ENCODE measurements around the gene ANKRD39.

ANKRD39 gene

DNA sequence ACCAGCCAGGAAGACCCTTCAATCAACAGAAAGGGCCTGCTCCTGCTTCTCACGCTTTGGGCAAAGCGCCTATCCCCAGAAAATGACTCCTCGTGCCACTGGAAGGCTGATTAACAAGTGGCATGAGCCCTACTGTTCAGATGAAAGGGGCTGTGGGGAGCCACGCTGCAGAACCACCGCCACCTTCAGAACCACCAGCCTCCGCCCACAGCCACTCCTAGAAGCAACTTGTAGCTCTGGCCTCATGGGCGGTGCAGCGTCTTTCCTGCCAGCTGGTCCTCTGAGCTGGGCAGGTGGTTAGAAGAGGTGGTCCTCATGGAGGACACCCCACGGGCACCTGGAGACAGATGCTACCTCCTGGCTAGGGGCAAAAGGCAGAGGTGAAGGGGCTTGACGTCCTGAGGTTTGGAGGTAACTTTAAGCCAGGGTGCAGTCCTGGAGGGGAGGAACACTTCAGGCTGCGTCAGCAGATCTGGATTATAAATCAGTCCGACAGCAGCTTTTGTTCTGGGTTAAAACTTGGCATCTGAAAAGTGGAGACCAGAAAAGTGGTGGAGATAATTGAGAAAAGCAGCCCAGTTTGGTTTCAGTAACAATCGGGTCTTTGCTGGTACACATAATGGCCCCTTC is 12.9 kb upstream of the ANKRD39 start:
- Histone ChIP-seq H3K27ac (ENCODE audit: insufficient read depth in 1 of 2, low read depth in 1 of 2, low read length in 2 of 2, poor library complexity in 1 of 2, severe bottlenecking in 2 of 2) (peak overlapping the region in 1 of 2 experiments; percentile 74), H3K4me1 (ENCODE audit: control extremely low read depth in 1 of 4, control insufficient read depth in 4 of 4, insufficient read depth in 4 of 4, low read length in 3 of 4) (peaks cover 0 to 45% (median 41%) of the 10 kb centered on the region in 4 experiments), H3K4me3 (ENCODE audit: control insufficient read depth in 1 of 7, extremely low read depth in 1 of 7, insufficient read depth in 4 of 7, low read depth in 2 of 7, low read length in 6 of 7) (peak overlapping the region in 6 of 7 experiments; percentile 67 to 85 (median 72)), H3K36me3 (ENCODE audit: control insufficient read depth in 4 of 4, insufficient read depth in 4 of 4, low read length in 3 of 4) (peaks cover 0 to 4% (median 2%) of the 10 kb centered on the region in 4 experiments), H3K27me3 (replicated peaks in 2 of 5; ENCODE audit: control insufficient read depth in 4 of 5, insufficient read depth in 5 of 5, low read length in 4 of 5) (peaks cover 0 to 5% (median 4%) of the 10 kb centered on the region in 5 experiments), H3K9me3 (ENCODE audit: control extremely low read depth in 1 of 5, control insufficient read depth in 4 of 5, insufficient read depth in 2 of 5, low read depth in 1 of 5, low read length in 4 of 5) (no peaks in the 10 kb centered on the region)
- 4% methylated on average over 12 of the region's 13 CpGs for WGBS (ENCODE audit: insufficient coverage)
- ChIA-PET POLR2A (interaction anchor here (1.0 kb wide), 1 partner anchor 22 kb away, joined by 3 read pairs; no protein-coding TSS in a partner anchor), CTCF (interaction anchor here (0.8 to 2.1 kb wide), 8 partner anchors 10 to 91 kb away, joined by 3 to 9 read pairs (median 3); partner anchors contain the start of gene ANKRD39)
- DNase-seq: peak in 2 of 3 donors; percentile 73 to 80

DNA sequence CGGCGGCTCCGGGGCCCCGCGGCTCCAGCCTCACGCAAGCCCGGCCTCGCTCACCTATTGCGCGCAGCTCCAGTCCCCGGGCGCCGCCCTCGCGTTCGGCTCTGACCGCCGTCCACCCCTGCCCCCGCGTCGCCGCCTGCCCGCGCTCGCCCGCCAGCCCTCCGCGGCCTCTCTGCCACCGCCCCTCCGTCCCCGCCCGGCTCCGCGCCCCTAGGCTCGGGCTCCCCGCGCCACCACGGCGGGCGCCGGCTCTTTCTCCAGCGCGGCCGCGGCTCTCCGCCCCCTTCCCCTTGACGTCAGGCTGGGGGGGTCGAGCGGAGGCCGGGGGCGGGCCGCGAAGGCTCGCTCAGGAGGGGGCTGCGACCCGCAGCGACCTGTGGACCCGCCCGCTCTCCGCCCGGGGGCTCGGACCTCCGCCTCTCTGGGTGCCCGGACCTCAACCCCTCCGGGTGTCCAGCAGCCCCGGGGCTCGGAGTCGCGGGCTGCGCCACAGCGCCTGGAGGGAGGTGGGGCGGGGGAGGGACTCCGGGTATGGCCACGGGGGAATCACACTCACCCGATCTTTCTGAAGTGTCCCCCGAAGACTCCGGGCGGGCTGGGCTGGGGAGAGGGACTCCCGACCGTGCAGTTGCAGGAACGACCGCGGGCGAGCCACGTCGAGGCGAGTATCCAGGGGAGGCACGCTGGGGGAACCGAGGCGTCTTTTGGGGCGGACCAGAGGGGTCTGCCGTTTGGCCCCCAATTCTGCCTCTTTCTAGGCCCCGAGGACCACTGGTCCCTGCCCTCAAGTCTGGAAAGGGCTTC is 12.2 kb upstream of the ANKRD39 start, which contains the start of gene SEMA4C:
SEMA4C (minus strand) TSS at position 259 of the 804 bp plus-strand sequence. CDS start 2,194 bp downstream, outside the sequence.
- ChIA-PET CTCF (interaction anchor here (1.2 to 4.2 kb wide), 5 partner anchors 12 to 91 kb away, joined by 3 to 27 read pairs (median 5); partner anchors contain the start of gene ANKRD39), POLR2A (interaction anchor here (1.0 kb wide), 1 partner anchor 23 kb away, joined by 3 read pairs; no protein-coding TSS in a partner anchor)
- WGBS (ENCODE audit: insufficient coverage): under 1% methylated on average over 73 of the region's 93 CpGs
- Histone ChIP-seq H3K4me3 (ENCODE audit: control insufficient read depth in 1 of 7, extremely low read depth in 1 of 7, insufficient read depth in 4 of 7, low read depth in 2 of 7, low read length in 6 of 7) (peak within 1 kb of the TSS; percentile 67 to 85 (median 71)), H3K27me3 (replicated peaks in 2 of 5; ENCODE audit: control insufficient read depth in 4 of 5, insufficient read depth in 5 of 5, low read length in 4 of 5) (peaks cover 0 to 5% (median 4%) of the 10 kb centered on the region in 5 experiments), H3K36me3 (ENCODE audit: control insufficient read depth in 4 of 4, insufficient read depth in 4 of 4, low read length in 3 of 4) (peaks cover 3 to 11% (median 9%) of the 10 kb centered on the region in 4 experiments), H3K27ac (ENCODE audit: insufficient read depth in 1 of 2, low read depth in 1 of 2, low read length in 2 of 2, poor library complexity in 1 of 2, severe bottlenecking in 2 of 2) (peak within 1 kb of the TSS in 1 of 2 experiments; percentile 74), H3K4me1 (ENCODE audit: control extremely low read depth in 1 of 4, control insufficient read depth in 4 of 4, insufficient read depth in 4 of 4, low read length in 3 of 4) (peaks cover 0 to 45% (median 41%) of the 10 kb centered on the region in 4 experiments), H3K9me3 (ENCODE audit: control extremely low read depth in 1 of 5, control insufficient read depth in 4 of 5, insufficient read depth in 2 of 5, low read depth in 1 of 5, low read length in 4 of 5) (no peaks in the 10 kb centered on the region)
- DNase-seq: peak in 2 of 3 donors; percentile 47 to 57

DNA sequence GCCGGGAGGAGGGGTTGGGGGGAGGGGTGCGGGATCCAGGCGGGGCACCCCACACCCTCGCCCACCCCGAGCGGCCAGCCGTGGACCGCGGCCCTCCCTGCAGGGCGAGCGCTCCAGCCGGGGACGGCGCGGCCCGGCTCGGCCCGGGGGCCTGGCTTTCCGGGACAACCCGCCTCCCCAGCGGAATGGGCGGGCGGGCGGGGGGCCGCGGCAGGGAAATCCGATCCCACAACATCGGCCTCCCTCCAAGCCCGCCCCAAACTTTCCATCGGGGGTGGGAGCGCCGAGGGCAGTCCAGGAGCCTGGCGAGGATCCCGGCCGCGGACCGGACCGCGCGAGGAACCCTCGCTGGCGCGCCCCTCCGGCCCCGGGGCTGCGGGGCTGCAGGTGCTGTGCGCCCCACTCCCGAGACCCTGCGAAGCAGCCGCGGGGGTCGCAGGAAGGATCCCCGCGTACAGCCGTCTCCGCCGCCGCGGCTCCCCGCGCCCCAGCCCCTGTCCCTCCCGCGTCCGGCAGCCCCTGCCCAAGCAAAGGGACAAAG is 11.5 kb upstream of the ANKRD39 start:
- no peaks in the 10 kb centered on the region for H3K9me3 ChIP-seq (ENCODE audit: control extremely low read depth in 1 of 5, control insufficient read depth in 4 of 5, insufficient read depth in 2 of 5, low read depth in 1 of 5, low read length in 4 of 5)
- CTCF ChIA-PET: interaction anchor here (0.7 to 4.2 kb wide), 10 partner anchors 9 to 92 kb away, joined by 3 to 27 read pairs (median 4); partner anchors contain the start of gene ANKRD39
- 0% methylated on average over 49 of the region's 64 CpGs for WGBS (ENCODE audit: insufficient coverage)
- peaks cover 0 to 43% (median 40%) of the 10 kb centered on the region in 4 experiments for H3K4me1 ChIP-seq (ENCODE audit: control extremely low read depth in 1 of 4, control insufficient read depth in 4 of 4, insufficient read depth in 4 of 4, low read length in 3 of 4)
- peak overlapping the region; percentile 67 to 85 (median 71) for H3K4me3 ChIP-seq (ENCODE audit: control insufficient read depth in 1 of 7, extremely low read depth in 1 of 7, insufficient read depth in 4 of 7, low read depth in 2 of 7, low read length in 6 of 7)
- POLR2A ChIA-PET: no interaction called here
- peak overlapping the region in 1 of 2 experiments; percentile 64 for H3K27ac ChIP-seq (ENCODE audit: insufficient read depth in 1 of 2, low read depth in 1 of 2, low read length in 2 of 2, poor library complexity in 1 of 2, severe bottlenecking in 2 of 2)
- peaks cover 0 to 5% (median 4%) of the 10 kb centered on the region in 5 experiments for H3K27me3 ChIP-seq (replicated peaks in 2 of 5; ENCODE audit: control insufficient read depth in 4 of 5, insufficient read depth in 5 of 5, low read length in 4 of 5)
- peaks cover 3 to 18% (median 16%) of the 10 kb centered on the region in 4 experiments for H3K36me3 ChIP-seq (ENCODE audit: control insufficient read depth in 4 of 4, insufficient read depth in 4 of 4, low read length in 3 of 4)
- DNase-seq: no peak

DNA sequence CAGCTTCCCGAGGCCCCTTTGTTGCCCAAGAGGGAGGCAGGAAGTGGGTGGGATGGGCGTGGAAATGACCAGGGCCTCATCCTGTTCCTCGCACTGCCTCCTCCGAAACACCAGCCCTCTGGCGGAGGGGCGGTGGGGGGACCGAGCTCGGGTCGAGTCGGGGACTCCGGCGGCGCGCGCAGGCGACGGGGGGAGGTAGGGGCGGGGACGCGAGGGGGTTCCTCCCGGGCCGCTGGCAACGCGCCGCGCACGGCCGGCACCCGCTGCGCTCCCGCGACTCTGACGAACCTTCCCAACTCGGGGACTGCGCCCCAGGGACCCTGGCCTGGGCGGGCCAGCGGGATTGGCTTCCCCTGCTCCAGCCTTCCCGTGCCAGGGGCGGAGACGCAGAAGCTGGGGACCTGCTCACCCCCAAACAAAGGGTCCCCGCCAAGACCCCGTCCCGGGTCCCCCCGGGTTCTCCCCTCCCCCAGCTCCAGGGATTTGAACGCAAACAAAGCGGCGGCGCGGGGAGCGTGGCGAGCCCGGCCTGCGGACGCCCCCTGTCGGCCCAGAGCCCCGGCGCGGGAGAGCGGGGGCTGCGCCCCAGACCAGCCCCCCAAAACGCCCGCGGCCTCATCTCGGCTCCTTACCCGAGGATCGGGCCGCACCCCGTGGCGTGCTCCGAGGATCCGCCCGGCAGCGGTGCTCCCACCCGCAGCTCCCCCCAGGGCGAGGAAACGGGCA is 10.9 kb upstream of the ANKRD39 start:
- DNase-seq: peak; percentile 65 to 81 (median 77)
- Histone ChIP-seq H3K36me3 (ENCODE audit: control insufficient read depth in 4 of 4, insufficient read depth in 4 of 4, low read length in 3 of 4) (peaks cover 5 to 24% (median 22%) of the 10 kb centered on the region in 4 experiments), H3K4me3 (ENCODE audit: control insufficient read depth in 1 of 7, extremely low read depth in 1 of 7, insufficient read depth in 4 of 7, low read depth in 2 of 7, low read length in 6 of 7) (peak overlapping the region; percentile 67 to 85 (median 71)), H3K27ac (ENCODE audit: insufficient read depth in 1 of 2, low read depth in 1 of 2, low read length in 2 of 2, poor library complexity in 1 of 2, severe bottlenecking in 2 of 2) (peak overlapping the region in 1 of 2 experiments; percentile 64), H3K27me3 (replicated peaks in 2 of 5; ENCODE audit: control insufficient read depth in 4 of 5, insufficient read depth in 5 of 5, low read length in 4 of 5) (peaks cover 0 to 5% (median 3%) of the 10 kb centered on the region in 5 experiments), H3K9me3 (ENCODE audit: control extremely low read depth in 1 of 5, control insufficient read depth in 4 of 5, insufficient read depth in 2 of 5, low read depth in 1 of 5, low read length in 4 of 5) (no peaks in the 10 kb centered on the region), H3K4me1 (ENCODE audit: control extremely low read depth in 1 of 4, control insufficient read depth in 4 of 4, insufficient read depth in 4 of 4, low read length in 3 of 4) (peaks cover 0 to 43% (median 40%) of the 10 kb centered on the region in 4 experiments)
- CTCF ChIA-PET: interaction anchor here (0.7 to 4.2 kb wide), 13 partner anchors 8 to 92 kb away, joined by 3 to 27 read pairs (median 4); partner anchors contain the start of gene ANKRD39
- POLR2A ChIA-PET: interaction anchor here (0.6 kb wide), 1 partner anchor 104 kb away, joined by 4 read pairs; no protein-coding TSS in a partner anchor
- WGBS (ENCODE audit: insufficient coverage): under 1% methylated on average over 59 of the region's 76 CpGs

DNA sequence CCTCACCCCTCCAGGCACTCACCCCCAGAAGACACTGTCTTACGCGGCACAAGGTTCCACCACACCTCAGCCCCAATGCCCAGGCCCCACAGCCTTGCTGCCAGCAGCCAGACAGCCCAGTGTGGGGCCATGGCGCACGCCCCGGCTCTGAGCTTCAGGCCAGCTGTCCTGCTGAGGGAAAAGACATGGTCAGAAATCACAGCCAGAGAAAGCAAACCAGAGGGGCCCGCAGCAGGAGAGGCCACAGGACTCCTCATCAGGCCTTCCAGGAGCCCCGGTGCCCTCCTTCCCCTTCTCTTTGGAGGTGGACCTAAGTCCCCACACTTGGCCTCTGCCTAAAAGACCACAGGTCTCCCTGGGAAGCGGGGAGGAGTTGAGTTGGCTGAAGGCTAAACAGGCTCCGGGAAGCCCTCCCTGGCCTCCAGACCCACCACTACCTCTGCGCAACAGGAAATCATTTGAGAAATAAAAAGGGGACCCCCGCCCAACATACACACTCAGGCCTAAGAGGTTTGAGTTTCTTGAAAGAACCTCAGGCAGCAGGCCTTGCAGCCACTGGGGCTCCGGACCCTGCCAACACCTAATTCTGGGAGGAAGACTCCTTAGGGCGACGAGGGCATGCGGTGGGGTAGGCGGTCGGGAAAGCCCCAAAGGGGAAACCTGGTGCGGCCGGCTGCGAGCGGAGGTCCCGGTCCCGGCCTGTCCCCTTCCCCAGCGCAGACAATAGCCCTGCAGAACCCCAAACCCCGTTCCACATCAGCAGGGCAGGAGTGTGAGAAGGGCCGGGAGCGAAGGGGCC is 10.1 kb upstream of the ANKRD39 start:
- peak in 2 of 3 donors; percentile 26 to 60 for DNase-seq
- WGBS (ENCODE audit: insufficient coverage): 11% methylated on average over 16 of the region's 27 CpGs
- Histone ChIP-seq H3K4me1 (ENCODE audit: control extremely low read depth in 1 of 4, control insufficient read depth in 4 of 4, insufficient read depth in 4 of 4, low read length in 3 of 4) (peaks cover 0 to 43% (median 40%) of the 10 kb centered on the region in 4 experiments), H3K9me3 (ENCODE audit: control extremely low read depth in 1 of 5, control insufficient read depth in 4 of 5, insufficient read depth in 2 of 5, low read depth in 1 of 5, low read length in 4 of 5) (no peaks in the 10 kb centered on the region), H3K36me3 (ENCODE audit: control insufficient read depth in 4 of 4, insufficient read depth in 4 of 4, low read length in 3 of 4) (peaks cover 5 to 32% (median 27%) of the 10 kb centered on the region in 4 experiments), H3K27ac (ENCODE audit: insufficient read depth in 1 of 2, low read depth in 1 of 2, low read length in 2 of 2, poor library complexity in 1 of 2, severe bottlenecking in 2 of 2) (peak overlapping the region in 1 of 2 experiments; percentile 64), H3K4me3 (ENCODE audit: control insufficient read depth in 1 of 7, extremely low read depth in 1 of 7, insufficient read depth in 4 of 7, low read depth in 2 of 7, low read length in 6 of 7) (peak overlapping the region in 6 of 7 experiments; percentile 49 to 85 (median 72)), H3K27me3 (replicated peaks in 2 of 5; ENCODE audit: control insufficient read depth in 4 of 5, insufficient read depth in 5 of 5, low read length in 4 of 5) (peaks cover 0 to 5% (median 3%) of the 10 kb centered on the region in 5 experiments)
- ChIA-PET POLR2A (interaction anchor here (0.6 kb wide), 1 partner anchor 103 kb away, joined by 4 read pairs; no protein-coding TSS in a partner anchor), CTCF (interaction anchor here (0.8 to 4.2 kb wide), 11 partner anchors 7 to 88 kb away, joined by 3 to 27 read pairs (median 4); partner anchors contain the start of gene ANKRD39)

Measured in common myeloid progenitor, CD34-positive (primary cell).